OCI-LY3 (cell line): ENCODE results near the gene FGD4.

ENCODE experiments used
- CTCF ChIP-seq: fragments of 200-600, 300-600 bp; sonication (generic); IDR thresholded peaks from 2 replicates; pipeline ENCODE4 v1.5.1; 2014; ENCODE audit warnings: antibody characterized with exemption, low read length, low read depth
- EZH2phosphoT487 ChIP-seq: fragments of 200-600 bp; shearing (Covaris generic); IDR thresholded peaks from 2 replicates; pipeline ENCODE4 v1.6.1; 2018; ENCODE audit warnings: antibody characterized with exemption, mixed run types, low read depth

- TF ChIP-seq CTCF: no peak
- TF ChIP-seq EZH2phosphoT487: no peak
Measured at GRCh38 chr12:32512379-32512778, 113.0 kb downstream of the FGD4 start.
